ENCODE measurements around the gene PEF1. TPM values are rescaled to one million over a fixed set of nuclear protein-coding genes. Genes with fewer than 3 reads are reported as not detected.

PEF1 gene
- total RNA-seq, 1 donor from 2014 or later: 43.8 TPM

DNA sequence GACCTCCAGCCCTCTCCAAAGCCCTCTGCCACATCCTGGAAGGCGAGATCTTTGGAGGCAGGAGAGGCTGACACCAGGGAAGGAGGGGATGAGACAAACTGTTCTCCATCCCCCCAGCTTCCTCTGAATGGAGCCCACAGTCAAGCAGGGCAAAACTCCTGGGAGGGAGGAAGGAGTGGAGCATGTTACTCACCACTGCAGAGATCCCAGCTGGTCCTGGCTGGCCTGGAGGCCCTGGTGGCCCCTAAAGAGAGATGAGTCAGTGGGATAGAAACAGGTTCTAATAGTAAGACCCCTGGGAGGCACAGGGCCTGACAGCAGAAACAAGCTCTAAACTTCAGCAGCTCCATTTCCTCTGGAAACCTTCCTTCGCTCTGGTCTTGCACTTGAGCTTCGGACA, 14.0 kb upstream of the PEF1 start:
- H3K4me3 Mint-ChIP-seq: no peak overlapping the region
- H3K9me3 Mint-ChIP-seq: no peaks in the 10 kb centered on the region
- no peaks in the 10 kb centered on the region for H3K27me3 Mint-ChIP-seq (ENCODE audit: low read depth)
- H3K4me1 Mint-ChIP-seq: no peaks in the 10 kb centered on the region
- peaks cover 27% of the 10 kb centered on the region for H3K36me3 Mint-ChIP-seq
- no peak for DNase-seq (ENCODE audit: low spot score in 2 of 2, unreplicated experiment in 2 of 2)
- no peak overlapping the region for H3K27ac Mint-ChIP-seq
- TF ChIP-seq, protein P1, sequence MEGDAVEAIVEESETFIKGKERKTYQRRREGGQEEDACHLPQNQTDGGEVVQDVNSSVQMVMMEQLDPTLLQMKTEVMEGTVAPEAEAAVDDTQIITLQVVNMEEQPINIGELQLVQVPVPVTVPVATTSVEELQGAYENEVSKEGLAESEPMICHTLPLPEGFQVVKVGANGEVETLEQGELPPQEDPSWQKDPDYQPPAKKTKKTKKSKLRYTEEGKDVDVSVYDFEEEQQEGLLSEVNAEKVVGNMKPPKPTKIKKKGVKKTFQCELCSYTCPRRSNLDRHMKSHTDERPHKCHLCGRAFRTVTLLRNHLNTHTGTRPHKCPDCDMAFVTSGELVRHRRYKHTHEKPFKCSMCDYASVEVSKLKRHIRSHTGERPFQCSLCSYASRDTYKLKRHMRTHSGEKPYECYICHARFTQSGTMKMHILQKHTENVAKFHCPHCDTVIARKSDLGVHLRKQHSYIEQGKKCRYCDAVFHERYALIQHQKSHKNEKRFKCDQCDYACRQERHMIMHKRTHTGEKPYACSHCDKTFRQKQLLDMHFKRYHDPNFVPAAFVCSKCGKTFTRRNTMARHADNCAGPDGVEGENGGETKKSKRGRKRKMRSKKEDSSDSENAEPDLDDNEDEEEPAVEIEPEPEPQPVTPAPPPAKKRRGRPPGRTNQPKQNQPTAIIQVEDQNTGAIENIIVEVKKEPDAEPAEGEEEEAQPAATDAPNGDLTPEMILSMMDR (IDR thresholded peaks at IDR 0.05; ENCODE audit: unreplicated experiment): no peak

DNA sequence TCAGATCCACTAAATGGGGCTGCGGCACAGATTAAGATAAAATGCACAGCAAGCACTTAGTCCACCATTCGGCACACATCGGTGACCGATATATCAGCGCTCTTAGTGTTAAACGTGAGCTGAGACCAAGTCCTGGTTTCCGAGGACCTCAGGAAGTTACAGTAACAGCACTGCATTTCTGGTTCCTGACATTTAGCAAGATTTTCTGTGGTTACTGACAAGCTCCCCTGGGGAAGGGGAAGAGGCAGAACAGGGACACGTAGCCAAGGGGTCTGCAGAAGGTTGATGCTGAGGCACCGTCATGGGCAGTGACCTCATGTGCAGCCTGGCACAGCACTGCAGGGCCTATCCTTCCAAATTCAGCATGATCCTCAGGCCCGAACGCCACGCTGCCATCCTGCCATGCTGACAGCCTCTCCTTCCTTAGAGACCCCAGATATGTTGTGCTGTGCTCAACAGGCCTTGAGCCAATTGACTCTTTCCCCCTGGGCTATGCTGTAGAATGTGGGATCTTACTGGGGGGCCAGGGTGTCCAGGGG, 13.4 kb upstream of the PEF1 start:
- Mint-ChIP-seq H3K27me3 (ENCODE audit: low read depth) (no peaks in the 10 kb centered on the region), H3K36me3 (peaks cover 31% of the 10 kb centered on the region)
- TF ChIP-seq, protein P1 (IDR thresholded peaks at IDR 0.05; ENCODE audit: unreplicated experiment): no peak

DNA sequence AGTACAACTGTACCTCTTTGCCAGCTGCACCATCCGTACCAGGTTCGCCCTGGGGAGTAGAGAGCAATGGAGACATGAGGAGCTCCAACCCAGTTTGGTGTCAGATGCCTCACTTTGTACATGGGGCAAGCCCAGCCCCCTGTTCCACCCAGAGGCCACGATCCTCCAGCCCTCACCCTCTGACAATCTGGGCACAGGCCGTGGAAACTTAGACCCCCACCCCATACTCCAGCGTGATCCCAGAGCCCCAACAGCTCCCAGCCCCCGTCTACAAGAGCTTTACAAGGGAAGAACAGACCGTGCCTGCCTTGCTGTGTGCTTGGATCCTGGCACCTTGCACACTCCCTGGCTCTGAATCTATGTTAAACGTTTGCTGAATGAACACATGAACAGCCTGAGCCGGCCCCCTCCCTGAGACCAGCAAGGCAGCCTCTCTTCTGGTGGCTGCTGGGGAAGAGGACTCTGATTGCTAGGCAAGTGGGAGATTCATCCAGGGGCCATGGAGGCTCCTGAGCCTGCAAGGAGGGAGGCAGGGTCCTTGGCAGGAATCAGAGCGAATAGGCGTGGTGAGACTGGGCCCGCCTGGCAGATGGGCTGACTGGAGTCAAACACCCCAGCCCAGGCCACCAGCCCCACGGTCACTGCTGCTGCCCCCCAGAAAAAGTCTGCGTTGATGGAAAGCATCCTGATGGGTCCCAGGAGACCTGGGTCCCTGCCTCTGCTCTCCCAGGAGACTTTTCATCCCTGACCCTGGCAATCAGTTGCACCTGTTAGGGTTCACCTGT, 12.5 kb upstream of the PEF1 start:
- TF ChIP-seq, protein P1 (IDR thresholded peaks at IDR 0.05; ENCODE audit: unreplicated experiment): no peak
- Mint-ChIP-seq H3K4me3 (no peak overlapping the region), H3K4me1 (no peaks in the 10 kb centered on the region), H3K27ac (no peak overlapping the region), H3K27me3 (ENCODE audit: low read depth) (no peaks in the 10 kb centered on the region), H3K9me3 (no peaks in the 10 kb centered on the region), H3K36me3 (peaks cover 34% of the 10 kb centered on the region)
- no peak for DNase-seq (ENCODE audit: low spot score in 2 of 2, unreplicated experiment in 2 of 2)

More for the DNA sequence above, 13.4 kb upstream of the PEF1 start:
- H3K4me3 Mint-ChIP-seq: no peak overlapping the region
- no peaks in the 10 kb centered on the region for H3K4me1 Mint-ChIP-seq
- no peak overlapping the region for H3K27ac Mint-ChIP-seq
- no peaks in the 10 kb centered on the region for H3K9me3 Mint-ChIP-seq
- DNase-seq (ENCODE audit: low spot score in 2 of 2, unreplicated experiment in 2 of 2): no peak

DNA sequence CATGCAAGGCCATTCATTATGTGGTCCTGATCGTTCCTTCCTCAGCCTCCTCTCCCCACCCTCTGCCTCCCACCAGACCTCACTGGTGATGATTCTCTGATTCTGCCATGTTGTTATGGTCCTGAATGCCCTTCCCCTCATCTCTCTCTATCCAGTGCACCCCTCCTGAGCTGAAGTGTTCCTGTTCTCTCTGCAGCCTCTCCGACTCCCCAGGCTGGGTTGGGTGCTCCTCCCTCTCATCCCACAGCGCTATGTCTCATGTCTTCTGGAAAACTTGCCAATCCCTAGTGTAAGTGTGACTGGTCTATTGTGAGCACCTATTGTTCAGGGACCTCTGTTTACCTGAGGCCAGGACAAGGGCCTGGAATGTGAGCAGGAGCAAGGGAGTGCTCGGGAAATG, 11.1 kb upstream of the PEF1 start:
- Mint-ChIP-seq H3K4me1 (peaks cover 12% of the 10 kb centered on the region), H3K4me3 (no peak overlapping the region), H3K36me3 (peaks cover 34% of the 10 kb centered on the region), H3K27ac (no peak overlapping the region), H3K27me3 (ENCODE audit: low read depth) (no peaks in the 10 kb centered on the region), H3K9me3 (no peaks in the 10 kb centered on the region)
- no peak for DNase-seq (ENCODE audit: low spot score in 2 of 2, unreplicated experiment in 2 of 2)
- TF ChIP-seq, protein P1 (IDR thresholded peaks at IDR 0.05; ENCODE audit: unreplicated experiment): no peak

DNA sequence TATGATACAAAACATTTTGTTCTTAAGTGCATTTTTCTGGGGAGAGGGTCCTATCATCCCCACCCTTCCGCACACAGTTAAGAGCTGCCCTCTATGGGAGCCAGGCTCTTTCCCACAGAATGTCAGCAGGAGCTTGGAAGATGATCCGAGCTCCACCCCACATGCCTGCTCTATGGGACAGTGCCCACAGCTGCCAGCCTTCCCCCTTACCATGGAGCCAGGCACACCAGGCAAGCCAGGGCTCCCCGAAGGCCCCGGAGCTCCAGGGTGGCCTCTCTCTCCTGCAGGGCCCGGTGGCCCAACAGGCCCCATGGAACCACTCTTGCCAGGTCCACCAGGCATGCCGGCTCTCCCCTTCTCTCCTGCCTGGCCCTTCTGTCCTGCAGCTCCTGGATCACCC, 10.4 kb upstream of the PEF1 start:
- Mint-ChIP-seq H3K36me3 (peaks cover 29% of the 10 kb centered on the region), H3K27ac (no peak overlapping the region), H3K27me3 (ENCODE audit: low read depth) (no peaks in the 10 kb centered on the region), H3K9me3 (no peaks in the 10 kb centered on the region), H3K4me1 (peaks cover 19% of the 10 kb centered on the region), H3K4me3 (no peak overlapping the region)
- TF ChIP-seq, protein P1 (IDR thresholded peaks at IDR 0.05; ENCODE audit: unreplicated experiment): no peak
- no peak for DNase-seq (ENCODE audit: low spot score in 2 of 2, unreplicated experiment in 2 of 2)
